ENCODE measurements around the gene SLC38A10. TPM values are rescaled to one million over a fixed set of nuclear protein-coding genes. Genes with fewer than 3 reads are reported as not detected.

SLC38A10 gene
- total and polyA plus RNA-seq, 10 of the 15 experiments (the other 5 are each of a cell fraction or from before 2014, with no cell fraction given): 0.52 to 67.9 (median 22.1) TPM

DNA sequence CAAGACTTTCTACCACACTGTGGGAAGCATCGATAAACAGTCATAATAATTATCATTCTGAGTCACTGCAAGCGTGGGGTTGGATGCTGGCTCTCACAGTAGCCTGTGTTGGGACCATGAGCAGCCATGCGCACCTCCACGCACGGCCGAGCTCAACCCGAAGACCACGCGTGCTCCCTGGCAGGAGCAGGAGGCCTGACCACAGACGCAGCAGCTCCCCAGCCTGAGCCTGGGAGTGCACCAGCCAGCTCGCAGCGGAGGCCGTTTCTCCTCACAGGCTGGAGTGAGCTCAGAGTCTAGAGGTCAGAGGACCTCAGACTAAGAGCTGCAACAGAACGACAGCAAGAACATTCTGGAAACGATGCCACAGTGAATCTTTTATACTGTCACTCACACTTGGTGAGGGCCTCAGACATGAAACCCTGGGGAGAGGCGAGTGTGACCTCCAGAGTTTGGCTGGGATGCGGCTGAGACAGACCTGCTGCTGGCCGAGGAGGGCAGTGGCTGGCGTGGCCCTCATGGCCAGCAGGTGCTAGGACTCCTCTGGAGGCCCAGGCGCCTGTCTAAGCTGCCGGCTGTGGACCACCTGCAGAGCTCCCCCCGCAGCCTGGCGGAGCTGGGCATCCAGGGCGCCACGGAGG is 50.0 kb downstream of the SLC38A10 start (continued):
- TF ChIP-seq MAX (IDR thresholded peaks at IDR 0.05; ENCODE audit: low read depth, low read length) (no peak), MEF2A (IDR thresholded peaks at IDR 0.05; ENCODE audit: insufficient read depth, low read depth, low read length) (0 out of 2 replicates have a peak, but pooled peaks have one; percentile 13), WRNIP1 (IDR thresholded peaks at IDR 0.05; ENCODE audit: borderline replicate concordance, low read depth, low read length) (no peak), NRF1 (conservative IDR thresholded peaks at IDR 0.05; ENCODE audit: low read depth, low read length) (no peak), SMC3 (IDR thresholded peaks at IDR 0.05; ENCODE audit: borderline replicate concordance, low read length) (no peak), CREB1 (IDR thresholded peaks at IDR 0.05; ENCODE audit: low read depth) (peak; percentile 33; the same call in 1 of the 2 replicates), MEF2B (IDR thresholded peaks at IDR 0.05; ENCODE audit: partially characterized antibody, poor library complexity, severe bottlenecking) (peak; percentile 10), POU2F2 (IDR thresholded peaks at IDR 0.05; ENCODE audit: borderline replicate concordance, low read depth, low read length) (peak; percentile 49; the same call in 1 of the 3 replicates), BACH1 (IDR thresholded peaks at IDR 0.05; ENCODE audit: borderline replicate concordance) (peak; percentile 87; the same call in 1 of the 2 replicates), SRF (IDR thresholded peaks at IDR 0.05; ENCODE audit: low read depth in 2 of 2, low read length in 2 of 2) (0 out of 4 replicates have a peak, but pooled peaks of 1 of the 2 experiments have one; percentile 46), BCL11A (IDR thresholded peaks at IDR 0.05; ENCODE audit: low read depth, low read length) (peak; percentile 79), PML (IDR thresholded peaks at IDR 0.05; ENCODE audit: low read length) (peak; percentile 72; the same call in 1 of the 2 replicates), MTA2 (IDR thresholded peaks at IDR 0.05; ENCODE audit: low read depth) (peak; percentile 36; the same call in 1 of the 2 replicates), STAT1 (conservative IDR thresholded peaks at IDR 0.05) (no peak), BCL3 (IDR thresholded peaks at IDR 0.05; ENCODE audit: borderline replicate concordance, insufficient read depth, low read depth, low read length, poor library complexity, severe bottlenecking) (peak; percentile 88), IKZF1 (conservative IDR thresholded peaks at IDR 0.05) (peak; percentile 79), ATF7 (IDR thresholded peaks at IDR 0.05; ENCODE audit: low read depth) (no peak)
- TF ChIP-seq, protein P1, sequence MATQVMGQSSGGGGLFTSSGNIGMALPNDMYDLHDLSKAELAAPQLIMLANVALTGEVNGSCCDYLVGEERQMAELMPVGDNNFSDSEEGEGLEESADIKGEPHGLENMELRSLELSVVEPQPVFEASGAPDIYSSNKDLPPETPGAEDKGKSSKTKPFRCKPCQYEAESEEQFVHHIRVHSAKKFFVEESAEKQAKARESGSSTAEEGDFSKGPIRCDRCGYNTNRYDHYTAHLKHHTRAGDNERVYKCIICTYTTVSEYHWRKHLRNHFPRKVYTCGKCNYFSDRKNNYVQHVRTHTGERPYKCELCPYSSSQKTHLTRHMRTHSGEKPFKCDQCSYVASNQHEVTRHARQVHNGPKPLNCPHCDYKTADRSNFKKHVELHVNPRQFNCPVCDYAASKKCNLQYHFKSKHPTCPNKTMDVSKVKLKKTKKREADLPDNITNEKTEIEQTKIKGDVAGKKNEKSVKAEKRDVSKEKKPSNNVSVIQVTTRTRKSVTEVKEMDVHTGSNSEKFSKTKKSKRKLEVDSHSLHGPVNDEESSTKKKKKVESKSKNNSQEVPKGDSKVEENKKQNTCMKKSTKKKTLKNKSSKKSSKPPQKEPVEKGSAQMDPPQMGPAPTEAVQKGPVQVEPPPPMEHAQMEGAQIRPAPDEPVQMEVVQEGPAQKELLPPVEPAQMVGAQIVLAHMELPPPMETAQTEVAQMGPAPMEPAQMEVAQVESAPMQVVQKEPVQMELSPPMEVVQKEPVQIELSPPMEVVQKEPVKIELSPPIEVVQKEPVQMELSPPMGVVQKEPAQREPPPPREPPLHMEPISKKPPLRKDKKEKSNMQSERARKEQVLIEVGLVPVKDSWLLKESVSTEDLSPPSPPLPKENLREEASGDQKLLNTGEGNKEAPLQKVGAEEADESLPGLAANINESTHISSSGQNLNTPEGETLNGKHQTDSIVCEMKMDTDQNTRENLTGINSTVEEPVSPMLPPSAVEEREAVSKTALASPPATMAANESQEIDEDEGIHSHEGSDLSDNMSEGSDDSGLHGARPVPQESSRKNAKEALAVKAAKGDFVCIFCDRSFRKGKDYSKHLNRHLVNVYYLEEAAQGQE (IDR thresholded peaks at IDR 0.05; ENCODE audit: low read depth, low read length): no peak
- TF ChIP-seq, protein P2, sequence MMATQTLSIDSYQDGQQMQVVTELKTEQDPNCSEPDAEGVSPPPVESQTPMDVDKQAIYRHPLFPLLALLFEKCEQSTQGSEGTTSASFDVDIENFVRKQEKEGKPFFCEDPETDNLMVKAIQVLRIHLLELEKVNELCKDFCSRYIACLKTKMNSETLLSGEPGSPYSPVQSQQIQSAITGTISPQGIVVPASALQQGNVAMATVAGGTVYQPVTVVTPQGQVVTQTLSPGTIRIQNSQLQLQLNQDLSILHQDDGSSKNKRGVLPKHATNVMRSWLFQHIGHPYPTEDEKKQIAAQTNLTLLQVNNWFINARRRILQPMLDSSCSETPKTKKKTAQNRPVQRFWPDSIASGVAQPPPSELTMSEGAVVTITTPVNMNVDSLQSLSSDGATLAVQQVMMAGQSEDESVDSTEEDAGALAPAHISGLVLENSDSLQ (IDR thresholded peaks at IDR 0.05): peak; percentile 41; the same call in 1 of the 2 replicates
- TF ChIP-seq, protein P3, sequence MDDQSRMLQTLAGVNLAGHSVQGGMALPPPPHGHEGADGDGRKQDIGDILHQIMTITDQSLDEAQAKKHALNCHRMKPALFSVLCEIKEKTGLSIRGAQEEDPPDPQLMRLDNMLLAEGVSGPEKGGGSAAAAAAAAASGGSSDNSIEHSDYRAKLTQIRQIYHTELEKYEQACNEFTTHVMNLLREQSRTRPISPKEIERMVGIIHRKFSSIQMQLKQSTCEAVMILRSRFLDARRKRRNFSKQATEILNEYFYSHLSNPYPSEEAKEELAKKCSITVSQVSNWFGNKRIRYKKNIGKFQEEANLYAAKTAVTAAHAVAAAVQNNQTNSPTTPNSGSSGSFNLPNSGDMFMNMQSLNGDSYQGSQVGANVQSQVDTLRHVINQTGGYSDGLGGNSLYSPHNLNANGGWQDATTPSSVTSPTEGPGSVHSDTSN (IDR thresholded peaks at IDR 0.05; ENCODE audit: insufficient replicate concordance, low read depth, low read length): peak; percentile 13
